Hematopoietic multipotent progenitor cell treated with erythropoietin and hydrocortisone succinate and interleukin-3 and kit ligand, for 6 days (in vitro differentiated cells): ENCODE results near the gene AK6.
"Not testable (repeated sequence)": the region's sequence is repeated elsewhere in the genome, so short reads cannot be mapped to it uniquely, and the experiment has no call there.

Source experiments
- DNase-seq: peaks from one replicate; pipeline ENCODE4 v3.0.0-alpha.2; 2015

The AK6 gene

DNA sequence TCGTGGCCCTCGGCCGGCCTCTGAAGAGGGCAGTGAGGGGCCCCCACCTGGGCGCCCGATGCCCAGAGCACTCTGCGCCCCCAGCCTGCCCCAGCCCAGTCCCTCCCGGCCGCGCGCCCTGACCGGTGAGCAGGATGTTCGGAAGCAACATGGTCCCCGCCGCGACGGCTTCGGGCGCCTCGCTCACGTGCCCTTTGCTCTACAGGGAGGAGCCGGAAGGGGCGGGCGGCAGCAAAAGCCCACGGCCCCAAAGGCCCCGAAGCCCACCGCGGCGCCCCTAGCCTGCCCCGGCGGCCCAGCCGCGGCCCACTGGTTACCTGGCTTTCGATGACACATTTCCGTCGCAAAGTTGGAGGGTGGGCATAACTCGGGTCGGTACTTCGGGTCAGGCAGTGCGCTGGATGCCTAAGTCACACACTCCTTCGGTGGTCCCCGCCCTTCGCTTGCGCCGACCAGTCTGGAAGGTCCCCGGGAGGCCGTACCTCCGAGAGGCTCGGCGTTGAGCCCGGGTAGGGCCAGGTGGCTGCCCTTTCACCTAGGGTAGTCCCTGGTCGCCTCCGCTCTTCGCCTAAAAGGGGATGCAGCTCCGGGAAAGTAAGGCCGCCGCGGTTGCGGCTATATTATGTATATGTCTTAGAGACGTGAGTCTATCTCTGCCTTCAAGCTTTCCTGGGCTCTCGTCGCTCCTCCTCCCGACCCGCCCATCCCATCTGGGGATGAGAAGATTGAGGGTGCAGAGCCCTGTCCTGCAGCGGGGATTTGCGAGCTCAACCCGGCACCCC, at the start of gene AK6, which contains the start of the genes RAD17 and TAF9:
TSS of gene AK6 (minus strand) at position 181 of the 782 bp plus-strand sequence. CDS start at position 151, 30 bp downstream.
TSS of gene RAD17 (plus strand) at position 479 of the 782 bp plus-strand sequence. CDS start 2,391 bp downstream, outside the sequence.
TSS of gene TAF9 (minus strand) at position 181 of the 782 bp plus-strand sequence. CDS start 3,783 bp downstream, outside the sequence.
- peak; percentile 96 for DNase-seq

GRCh38 chr5:69418554-69418953, 49.2 kb upstream of the AK6 start:
- DNase-seq: no peak

- no peak for DNase-seq
Measured at GRCh38 chr5:69416699-69417098, 47.4 kb upstream of the AK6 start.

DNA sequence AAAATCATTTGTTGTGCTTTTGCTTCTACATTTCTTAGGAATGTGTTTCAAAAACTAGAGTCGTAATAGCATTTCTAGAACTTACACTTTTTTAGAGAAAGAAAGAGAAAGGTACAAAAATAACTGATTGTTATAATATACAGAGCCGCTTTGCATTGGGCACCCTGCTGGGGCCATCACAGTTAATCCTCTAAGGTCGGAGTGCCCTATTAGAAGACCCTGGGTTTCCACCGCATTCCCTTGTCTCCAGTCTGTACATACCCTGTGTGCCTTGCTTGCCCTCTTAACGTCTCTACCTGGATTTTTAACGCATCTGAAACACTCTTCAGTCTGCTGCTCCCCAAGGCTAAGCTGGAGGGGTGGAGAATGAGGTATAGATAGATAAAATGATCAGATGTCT, 46.9 kb upstream of the AK6 start:
- no peak for DNase-seq

DNA sequence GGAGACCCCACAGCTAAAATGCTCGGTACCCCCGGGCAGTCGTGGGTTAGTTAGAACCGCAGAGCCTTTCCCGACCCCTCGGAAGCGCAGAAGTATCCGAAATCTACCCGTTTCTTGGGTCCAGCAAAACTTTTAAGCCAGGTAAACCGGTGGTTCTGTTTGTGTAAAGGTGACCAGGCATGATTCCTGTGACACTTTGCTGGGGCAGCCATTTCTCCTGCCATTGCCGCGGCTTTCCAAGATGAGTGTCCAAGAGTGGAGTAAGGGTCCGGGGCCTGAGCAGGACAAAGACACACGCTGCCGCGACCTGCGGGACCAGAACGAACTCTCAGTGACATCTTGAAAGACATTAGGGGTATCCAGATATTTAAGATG, 46.3 kb upstream of the AK6 start:
- no peak for DNase-seq

DNA sequence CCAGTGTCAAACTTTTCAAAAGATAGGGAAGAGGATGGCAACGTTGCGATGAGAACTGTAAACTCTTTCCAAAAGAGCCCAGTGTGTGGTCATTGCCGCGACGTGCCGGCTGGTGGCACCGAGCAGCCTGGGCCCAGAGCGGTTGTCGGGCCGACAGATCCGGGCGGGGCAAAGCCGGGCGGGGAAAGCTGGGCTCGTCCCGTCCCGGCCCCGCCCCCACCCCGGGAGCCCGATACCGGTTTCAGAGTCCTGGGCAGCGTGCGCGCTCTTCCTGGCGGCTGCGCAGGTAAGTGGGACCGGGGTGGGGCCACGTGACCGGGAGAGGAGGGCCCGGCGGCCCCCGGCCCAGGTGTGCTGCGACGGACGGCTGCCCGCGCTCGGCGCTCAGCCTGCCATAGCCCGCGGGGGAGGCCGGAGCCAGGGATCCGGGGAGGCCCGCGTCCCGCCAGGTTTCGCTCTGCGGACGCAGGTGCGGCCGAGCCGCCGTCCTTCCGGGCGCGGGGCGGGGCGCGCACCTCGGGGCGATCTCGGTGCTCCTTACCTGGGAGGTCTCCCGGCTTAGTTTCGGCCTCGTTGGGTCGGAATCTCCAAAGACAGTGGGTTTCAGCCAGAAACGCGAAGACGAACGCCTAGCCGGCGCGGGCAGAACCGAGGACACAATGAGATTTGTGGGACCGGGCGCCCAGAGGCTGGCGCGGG, 45.7 kb upstream of the AK6 start, which contains the start of gene MARVELD2:
TSS of gene MARVELD2 (plus strand) at position 232 of the 699 bp plus-strand sequence. CDS start 4,270 bp downstream, outside the sequence.
- peak; percentile 88 for DNase-seq

DNA sequence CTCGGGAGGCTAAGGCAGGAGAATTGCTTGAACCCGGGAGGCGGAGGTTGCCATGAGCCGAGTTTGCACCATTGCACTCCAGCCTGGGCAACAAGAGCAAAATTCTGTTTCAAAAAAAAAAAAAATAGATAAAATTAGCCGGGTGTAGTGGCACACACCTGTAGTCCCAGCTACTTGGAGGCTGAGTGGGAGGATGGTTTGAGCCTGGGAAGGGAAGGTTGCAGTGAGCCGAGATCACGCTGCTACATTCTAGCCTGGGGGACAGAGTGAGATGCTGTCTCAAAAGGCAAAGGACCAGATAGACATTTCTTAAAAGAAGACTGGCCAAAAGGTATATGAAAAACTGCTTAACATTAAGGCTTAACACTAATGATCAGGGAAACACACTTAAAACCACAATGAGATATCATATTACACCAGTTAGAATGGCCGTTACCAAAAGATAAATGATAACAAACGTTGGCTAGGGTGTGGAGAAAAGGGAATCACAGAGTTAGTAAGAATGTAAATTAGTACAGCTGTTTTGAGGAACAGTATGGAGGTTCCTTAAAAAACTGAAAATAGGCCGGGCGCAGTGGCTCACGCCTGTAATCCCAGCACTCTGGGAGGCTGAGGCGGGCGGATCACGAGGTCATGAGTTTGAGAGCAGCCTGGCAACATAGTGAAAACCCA, 35.5 kb upstream of the AK6 start:
- peak; percentile 90 for DNase-seq

DNA sequence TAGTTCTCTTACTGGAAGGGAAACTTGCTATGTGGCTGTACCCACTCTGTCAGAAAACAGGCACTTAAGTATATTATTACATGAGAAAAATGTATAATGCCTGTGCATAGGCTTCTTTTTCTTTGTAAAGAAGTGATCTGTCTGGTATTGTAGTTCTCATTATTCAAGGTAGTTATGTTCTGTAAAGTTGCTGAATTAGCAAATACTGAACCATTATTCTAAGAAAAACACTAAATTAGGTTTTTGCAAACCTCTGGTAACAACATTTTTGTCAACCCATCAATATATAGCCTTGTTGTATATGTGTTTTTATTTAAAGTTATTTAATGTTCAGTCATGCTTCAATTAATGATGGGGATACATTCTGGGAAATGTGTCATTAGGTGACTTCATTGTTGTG, 9.1 kb upstream of the AK6 start:
- no peak for DNase-seq

GRCh38 chr5:69374911-69375446, 5.7 kb upstream of the AK6 start:
- no peak for DNase-seq

GRCh38 chr5:69372394-69372793, 3.1 kb upstream of the AK6 start:
- DNase-seq: no peak

GRCh38 chr5:69370335-69370734, 1.0 kb upstream of the AK6 start:
- not testable (repeated sequence) for DNase-seq

GRCh38 chr5:69368458-69369339, 621 bp downstream of the AK6 start:
- DNase-seq: peak; percentile 64

- DNase-seq: peak; percentile 42
Measured at GRCh38 chr5:69367697-69368279, 1.5 kb downstream of the AK6 start.

DNA sequence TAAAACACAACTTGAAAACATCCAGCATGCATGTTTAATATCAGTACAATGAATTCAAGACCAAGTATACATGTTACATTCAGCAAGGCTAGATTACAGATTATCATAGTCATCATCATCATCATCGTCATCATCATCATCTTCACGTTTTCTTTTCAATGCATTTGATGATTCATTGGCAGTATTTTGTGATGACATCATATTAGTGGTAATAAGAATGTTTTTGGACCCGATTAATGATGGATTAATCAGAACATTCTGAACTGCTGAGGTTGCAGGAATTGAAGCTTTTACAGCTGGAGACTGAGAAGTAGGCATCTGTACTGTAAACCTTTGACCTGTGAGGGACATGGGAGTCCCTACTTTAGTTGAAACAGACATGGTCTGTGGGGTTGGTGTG, 4.5 kb downstream of the AK6 start:
- no peak for DNase-seq

- peak; percentile 77 for DNase-seq
Measured at GRCh38 chr5:69364414-69364813, 4.9 kb downstream of the AK6 start.

DNA sequence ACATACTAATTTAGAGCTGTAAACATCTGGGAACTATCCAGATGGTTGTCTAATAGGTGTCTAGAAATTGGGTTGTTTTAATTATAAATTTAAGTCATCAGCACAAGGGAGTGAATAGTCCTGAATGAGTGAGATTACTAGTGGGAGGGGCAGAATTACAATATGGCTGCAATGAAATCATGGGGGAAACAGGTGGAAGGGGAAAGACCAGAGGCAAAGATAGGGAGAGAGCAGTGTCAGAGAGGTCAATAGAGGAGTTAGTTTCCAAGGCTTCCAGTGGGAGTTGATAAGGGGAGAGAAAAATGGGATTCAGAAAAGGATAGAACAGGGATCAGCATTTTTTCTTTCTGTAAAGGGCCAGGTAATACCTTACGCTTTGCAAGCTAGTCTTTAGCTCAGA, 8.9 kb downstream of the AK6 start:
- peak; percentile 15 for DNase-seq

- no peak for DNase-seq
Measured at GRCh38 chr5:69359699-69360098, 9.6 kb downstream of the AK6 start.

GRCh38 chr5:69350664-69351063, 18.7 kb downstream of the AK6 start:
- DNase-seq: no peak

GRCh38 chr5:69343083-69343482, 26.2 kb downstream of the AK6 start:
- no peak for DNase-seq

DNA sequence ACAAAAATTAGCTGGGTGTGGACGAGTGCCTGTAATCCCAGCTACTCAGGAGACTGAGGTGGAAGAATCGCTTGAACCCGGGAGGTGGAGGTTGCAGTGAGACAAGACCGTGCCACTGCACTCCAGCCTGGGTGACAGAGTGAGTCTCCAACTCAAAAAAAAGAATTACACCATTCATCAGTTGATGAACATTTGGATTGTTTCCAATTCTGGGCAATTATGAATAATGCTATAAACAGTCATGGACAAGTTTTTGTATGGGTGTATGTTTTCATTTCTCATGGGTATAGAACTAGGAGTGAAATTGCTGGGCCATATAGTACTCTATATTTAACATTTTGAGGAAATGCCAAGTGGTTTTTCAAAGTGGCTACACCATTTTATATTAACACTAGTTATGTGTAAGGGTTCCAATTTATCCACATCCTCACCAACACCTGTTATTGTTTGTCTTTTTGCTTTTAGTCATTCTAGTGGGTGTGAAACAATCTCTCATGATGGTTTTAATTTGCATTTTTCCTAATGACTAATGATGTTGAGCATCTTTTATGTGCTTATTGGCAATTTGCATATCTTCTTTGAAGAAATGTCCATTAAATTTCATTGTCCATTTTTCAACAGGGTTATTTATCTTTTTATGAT, 27.7 kb downstream of the AK6 start:
- DNase-seq: peak; percentile 19

GRCh38 chr5:69335341-69335935, 33.9 kb downstream of the AK6 start:
- no peak for DNase-seq
